ENCODE measurements around the gene IL4I1.

GRCh38 chr19:49931293-49932040 is 34.8 kb upstream of the IL4I1 start:
- TF ChIP-seq YY1 (IDR thresholded peaks at IDR 0.05; ENCODE audit: low read depth) (no peak), CTCF (IDR thresholded peaks at IDR 0.05) (no peak), EZH2phosphoT487 (IDR thresholded peaks at IDR 0.05; ENCODE audit: borderline replicate concordance, low read depth) (no peak), USF1 (IDR thresholded peaks at IDR 0.05; ENCODE audit: borderline replicate concordance, low read depth) (no peak), TCF12 (IDR thresholded peaks at IDR 0.05) (no peak), TAF1 (IDR thresholded peaks at IDR 0.05; ENCODE audit: borderline replicate concordance, low read depth, low read length) (no peak), REST (IDR thresholded peaks at IDR 0.05; ENCODE audit: low read depth, low read length) (no peak), POLR2AphosphoS5 (IDR thresholded peaks at IDR 0.05; ENCODE audit: low read depth, low read length) (no peak), ZBTB33 (IDR thresholded peaks at IDR 0.05; ENCODE audit: borderline replicate concordance, low read depth) (no peak), EP300 (IDR thresholded peaks at IDR 0.05; ENCODE audit: borderline replicate concordance in 1 of 2, low read depth in 1 of 2, low read length in 1 of 2) (no peak), NRF1 (IDR thresholded peaks at IDR 0.05; ENCODE audit: low read depth, low read length) (no peak)
